Esophagus muscularis mucosa (tissue), 3 donors: ENCODE data around the gene CEP170.

Experiments used
- CTCF ChIP-seq, 3 experiments: fragments of 200-600 bp in 2 of 3; fragments of 450-650 bp in 1 of 3; sonication (generic) in 2 of 3; IDR thresholded peaks; one replicate each; pipeline ENCODE4 v1.5.1; 2017 to 2019; ENCODE audit warnings: antibody characterized with exemption in 3 of 3, mild to moderate bottlenecking in 2 of 3, moderate library complexity in 1 of 3
- POLR2A ChIP-seq: fragments of 450-650 bp; IDR thresholded peaks from one replicate; pipeline ENCODE4 v1.6.1; 2017; ENCODE audit warnings: antibody characterized with exemption, moderate library complexity, mild to moderate bottlenecking, low read depth
- POLR2AphosphoS5 ChIP-seq, 2 donors: sonication (generic); formaldehyde crosslinking; IDR thresholded peaks; one replicate each; pipeline ENCODE4 v1.6.1; 2017; ENCODE audit warnings: antibody characterized with exemption in 2 of 2

- TF ChIP-seq POLR2A (no peak), CTCF (IDR thresholded peaks at IDR 0.05) (no peak), POLR2AphosphoS5 (IDR thresholded peaks at IDR 0.05) (no peak)
Observed at GRCh38 chr1:243287123-243287460, 32.0 kb upstream of the CEP170 start.
